8988T (cell line): ENCODE measurements around the gene C19orf44.
"Not testable (repeated sequence)": the region's sequence is repeated elsewhere in the genome, so short reads cannot be mapped to it uniquely, and the experiment has no call there.

Source experiments
- DNase-seq: peaks from one replicate; pipeline ENCODE4 v3.0.0; 2011

The C19orf44 gene

GRCh38 chr19:16470541-16470910 lies 25.7 kb upstream of the C19orf44 start:
- no peak for DNase-seq

GRCh38 chr19:16470911-16471811 lies 25.0 kb upstream of the C19orf44 start:
- peak; percentile 21 for DNase-seq

DNA sequence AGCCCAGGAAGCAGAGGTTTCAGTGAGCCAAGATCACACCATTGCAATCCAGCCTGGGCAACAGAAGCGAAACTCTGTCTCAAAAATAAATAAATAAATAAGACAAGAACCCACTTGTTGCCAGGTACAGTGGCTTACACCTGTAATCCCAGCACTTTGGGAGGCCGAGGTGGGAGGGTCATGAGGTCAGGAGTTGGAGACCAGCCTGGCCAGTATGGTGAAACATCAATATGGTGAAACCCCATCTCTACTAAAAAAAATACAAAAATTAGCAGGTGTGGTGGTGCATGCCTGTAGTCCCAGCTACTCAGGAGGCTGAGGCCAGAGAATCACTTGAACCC lies 23.7 kb upstream of the C19orf44 start:
- DNase-seq, result not testable (repeated sequence)

- DNase-seq, result no peak
Observed at GRCh38 chr19:16472992-16473391, 23.2 kb upstream of the C19orf44 start.

DNA sequence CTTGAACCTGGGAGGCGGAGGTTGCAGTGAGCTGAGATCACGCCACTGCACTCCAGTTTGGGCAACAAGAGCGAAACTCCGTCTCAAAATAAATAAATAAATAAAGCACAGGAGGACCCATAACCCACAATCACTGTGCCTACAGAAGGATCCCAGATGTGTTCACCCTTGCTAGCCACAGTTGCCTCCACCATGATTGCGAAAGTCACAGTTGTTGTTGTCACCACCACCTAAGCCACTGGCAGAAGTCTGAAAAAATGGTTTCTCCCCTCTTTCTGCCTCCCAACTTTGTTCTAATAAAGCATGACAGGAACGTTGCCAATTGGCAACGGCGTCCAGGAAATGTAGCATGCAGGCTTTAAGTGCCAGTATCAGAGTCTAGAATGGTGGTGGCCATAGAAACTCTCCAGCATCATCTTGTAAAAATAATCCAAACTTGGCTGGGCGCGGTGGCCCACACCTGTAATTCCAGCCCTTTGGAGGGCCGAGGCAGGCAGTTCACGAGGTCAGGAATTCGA lies 22.3 kb upstream of the C19orf44 start:
- no peak for DNase-seq

DNA sequence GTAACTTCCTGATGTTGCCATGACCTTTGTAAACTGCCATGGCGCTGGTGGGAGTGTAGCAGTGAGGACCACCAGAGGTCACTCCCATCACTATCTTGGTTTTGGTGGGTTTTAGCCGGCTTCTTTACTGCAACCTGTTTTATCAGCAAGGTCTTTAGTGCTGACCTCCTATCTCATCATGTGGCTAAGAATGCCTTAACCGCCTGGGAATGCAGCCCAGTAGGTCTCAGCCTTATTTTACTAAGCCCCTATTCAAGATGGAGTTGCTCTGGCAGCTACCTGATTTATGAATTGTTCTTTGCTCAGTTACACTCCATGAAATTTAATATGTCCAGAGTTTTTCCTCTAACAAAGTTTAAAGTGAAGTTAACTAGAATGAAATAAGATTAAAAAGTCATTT lies 19.8 kb upstream of the C19orf44 start:
- no peak for DNase-seq

DNA sequence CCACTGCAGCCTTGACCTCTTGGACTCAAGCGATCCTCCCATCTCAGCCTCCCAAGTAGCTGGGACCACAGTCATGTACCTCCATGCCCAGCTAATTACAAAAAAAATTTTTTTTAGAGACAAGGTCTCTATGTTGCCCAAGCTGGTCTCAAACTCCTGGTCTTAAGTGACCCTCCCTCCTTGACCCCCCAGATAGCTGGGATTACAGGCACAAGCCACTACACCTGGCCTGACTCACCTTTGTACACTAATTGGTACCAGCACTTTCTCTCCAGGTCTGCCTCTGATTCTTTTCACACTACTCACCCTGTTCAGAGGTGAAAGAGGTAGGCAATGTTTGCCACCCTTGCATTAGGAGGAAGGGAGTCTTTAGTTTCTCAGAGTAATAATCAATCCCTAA lies 18.9 kb upstream of the C19orf44 start:
- DNase-seq, result no peak

- no peak for DNase-seq
Observed at GRCh38 chr19:16482745-16483144, 13.4 kb upstream of the C19orf44 start.

DNA sequence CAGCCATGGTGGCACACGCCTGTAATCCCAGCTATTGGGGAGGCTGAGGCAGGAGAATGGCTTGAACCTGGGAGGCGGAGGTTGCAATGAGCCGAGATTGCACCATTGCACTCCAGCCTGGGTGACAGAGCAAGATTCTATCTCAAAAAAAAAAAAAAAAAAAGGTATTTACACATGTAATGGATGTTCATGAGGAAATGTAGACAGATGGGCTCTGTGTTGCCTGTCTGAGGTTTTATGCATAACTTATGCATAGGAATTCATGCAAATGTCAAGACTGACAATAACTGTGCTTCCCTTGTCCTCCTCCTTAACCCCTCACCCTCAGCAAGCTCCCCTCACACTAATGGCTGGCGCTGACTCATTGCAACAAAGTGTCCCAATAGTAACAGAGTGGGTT lies 9.7 kb upstream of the C19orf44 start:
- not testable (repeated sequence) for DNase-seq

DNA sequence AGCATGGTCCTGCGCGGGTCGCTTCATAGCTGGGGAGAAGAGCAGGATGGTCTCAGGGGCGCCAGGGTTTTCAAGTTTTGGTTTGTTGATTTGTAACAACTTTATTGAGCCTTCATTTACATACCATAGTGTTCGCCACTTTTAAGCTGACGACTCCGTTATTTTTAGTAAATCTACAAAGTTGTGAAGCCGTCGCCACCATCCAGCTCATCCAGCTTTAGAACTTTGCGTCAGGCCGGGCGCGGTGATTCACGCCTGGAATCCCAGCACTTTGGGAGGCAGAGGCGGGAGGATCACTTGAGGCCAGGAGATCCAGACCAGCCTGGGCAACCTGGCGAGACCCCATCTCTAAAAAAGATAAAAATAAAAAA lies 404 bp downstream of the C19orf44 start:
- DNase-seq, result no peak

- DNase-seq, result no peak
Observed at GRCh38 chr19:16497042-16497441, 848 bp downstream of the C19orf44 start.

DNA sequence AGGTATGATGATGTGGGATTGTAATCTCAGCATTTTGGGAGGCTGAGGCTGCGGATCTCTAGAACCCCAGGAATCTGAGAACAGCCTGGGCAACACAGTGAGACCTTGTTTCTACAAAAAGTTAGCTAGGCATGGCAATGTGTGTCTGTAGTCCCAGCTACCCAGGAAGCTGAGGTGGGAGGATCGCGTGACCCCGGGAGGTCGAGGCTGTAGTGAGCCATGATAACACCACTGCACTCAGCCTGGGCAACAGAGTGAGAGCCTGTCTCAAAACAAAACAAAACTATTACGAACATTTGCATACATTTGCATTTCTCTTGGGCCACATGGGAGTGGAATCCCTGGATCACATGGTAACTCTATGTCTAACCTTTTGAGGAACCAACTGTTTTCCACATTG lies 1.6 kb downstream of the C19orf44 start:
- DNase-seq, result no peak

GRCh38 chr19:16504271-16504670 lies 8.1 kb downstream of the C19orf44 start:
- DNase-seq, result no peak

DNA sequence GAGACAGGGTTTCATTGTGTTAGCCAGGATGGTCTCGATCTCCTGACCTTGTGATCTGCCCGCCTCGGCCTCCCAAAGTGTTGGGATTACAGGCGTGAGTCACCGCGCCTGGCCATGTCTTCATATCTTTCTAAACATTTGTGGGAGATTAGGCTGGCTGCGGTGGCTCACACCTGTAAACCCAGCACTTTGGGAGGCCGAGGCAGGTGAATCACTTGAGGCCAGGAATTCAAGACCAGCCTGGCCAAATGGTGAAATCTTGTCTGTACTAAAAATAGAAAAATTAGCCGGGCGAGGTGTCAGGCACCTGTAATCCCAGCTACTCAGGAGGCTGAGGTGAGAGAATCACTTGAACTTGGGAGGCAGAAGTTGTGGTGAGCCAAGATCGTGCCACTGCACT lies 10.0 kb downstream of the C19orf44 start:
- DNase-seq, result not testable (repeated sequence)

DNA sequence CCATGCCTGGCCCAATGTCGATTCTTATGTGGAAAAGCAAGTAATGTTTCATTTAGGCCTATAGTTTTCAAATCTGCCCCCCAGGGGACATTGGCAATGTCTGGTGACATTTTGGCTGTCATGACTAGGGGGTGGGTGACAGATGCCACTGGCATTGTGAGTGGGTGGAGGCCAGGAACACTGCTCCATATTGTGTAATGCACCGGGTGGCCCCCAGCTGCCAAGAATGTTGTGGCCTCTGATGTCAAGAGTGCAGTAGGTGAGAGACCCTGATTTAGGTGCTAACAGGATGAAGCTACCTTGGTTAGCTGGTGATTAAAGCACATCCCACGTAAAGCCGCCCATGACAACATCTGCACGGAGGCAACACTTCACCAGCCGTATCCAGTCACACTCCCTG lies 10.8 kb downstream of the C19orf44 start:
- no peak for DNase-seq

GRCh38 chr19:16508546-16508945 lies 12.4 kb downstream of the C19orf44 start:
- DNase-seq, result no peak

GRCh38 chr19:16509141-16510061 lies 13.2 kb downstream of the C19orf44 start:
- no peak for DNase-seq

- not testable (repeated sequence) for DNase-seq
Observed at GRCh38 chr19:16512611-16513010, 16.4 kb downstream of the C19orf44 start.

DNA sequence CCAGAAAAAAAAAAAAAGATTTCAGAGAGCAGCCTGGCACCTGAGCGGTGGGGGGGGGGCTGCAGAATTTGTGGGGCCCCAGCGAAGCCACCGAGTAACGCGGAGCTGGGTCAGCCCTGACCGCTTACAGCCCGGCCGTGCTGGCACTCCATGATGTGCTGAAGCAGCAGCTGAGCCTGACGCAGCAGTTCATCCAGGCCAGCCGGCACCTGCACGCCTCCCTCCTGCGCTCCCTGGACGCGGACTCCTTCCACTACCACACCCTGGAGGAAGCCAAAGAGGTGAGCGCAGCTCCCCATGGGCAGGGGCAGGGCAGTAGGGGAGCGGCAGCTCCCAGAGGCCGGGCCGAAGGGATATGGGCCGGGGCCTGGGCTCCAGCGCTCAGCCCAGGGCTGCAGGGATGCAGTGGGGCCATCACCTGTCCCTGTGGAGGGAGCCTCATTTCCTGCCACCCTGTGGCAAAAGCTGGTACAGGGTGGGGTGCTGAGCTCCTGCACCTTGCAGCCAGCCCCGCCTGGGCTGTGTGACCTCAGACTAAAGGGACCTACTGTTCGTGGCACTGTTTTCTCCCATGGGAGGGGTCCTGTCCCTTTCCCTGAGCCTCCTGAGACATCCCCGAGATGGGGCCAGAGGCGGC lies 18.3 kb downstream of the C19orf44 start:
- DNase-seq, result no peak

- no peak for DNase-seq
Observed at GRCh38 chr19:16516381-16516780, 20.2 kb downstream of the C19orf44 start.

DNA sequence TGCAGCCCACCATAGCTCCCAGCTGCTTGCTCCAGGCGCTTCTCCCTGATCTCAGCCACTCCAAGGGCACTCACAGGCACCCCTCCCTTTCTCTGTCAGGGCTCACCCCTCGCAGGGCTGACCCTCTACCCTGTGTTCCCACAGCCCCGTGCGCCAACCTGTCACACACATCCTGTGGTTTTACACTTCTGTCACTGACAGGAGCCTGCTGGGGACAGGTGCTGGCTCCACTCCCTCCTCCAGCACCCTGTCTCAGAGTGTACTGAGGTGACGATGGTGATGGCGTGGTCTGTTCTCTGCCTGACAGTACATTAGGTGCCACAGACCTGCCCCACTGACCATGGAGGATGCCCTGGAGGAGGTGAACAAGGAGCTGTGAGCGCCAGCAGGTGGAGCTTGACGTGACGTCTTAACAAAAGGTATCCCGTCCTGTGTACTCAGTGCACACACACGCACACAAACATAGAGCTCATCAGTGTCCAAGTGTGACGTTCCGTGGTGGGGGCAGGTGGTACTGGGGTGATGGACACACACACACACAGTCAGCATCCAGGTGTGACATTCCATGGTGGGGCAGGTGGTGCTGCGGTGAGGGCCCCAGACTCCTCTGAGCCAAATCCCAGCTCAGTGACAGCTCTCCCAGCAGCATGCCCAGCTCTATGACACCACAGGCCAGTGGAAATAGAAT lies 20.9 kb downstream of the C19orf44 start:
- DNase-seq, result peak; percentile 21

- DNase-seq, result peak; percentile 11
Observed at GRCh38 chr19:16518061-16518460, 21.9 kb downstream of the C19orf44 start.
